ENCODE measurements around the gene AGPAT3. TPM values are rescaled to one million over a fixed set of nuclear protein-coding genes. Genes with fewer than 3 reads are reported as not detected.
"Not testable (repeated sequence)": the region's sequence is repeated elsewhere in the genome, so short reads cannot be mapped to it uniquely, and the experiment has no call there.

The AGPAT3 gene
- total RNA-seq, 2 experiments from 2014 or later = 66.7 to 69.0 TPM

DNA sequence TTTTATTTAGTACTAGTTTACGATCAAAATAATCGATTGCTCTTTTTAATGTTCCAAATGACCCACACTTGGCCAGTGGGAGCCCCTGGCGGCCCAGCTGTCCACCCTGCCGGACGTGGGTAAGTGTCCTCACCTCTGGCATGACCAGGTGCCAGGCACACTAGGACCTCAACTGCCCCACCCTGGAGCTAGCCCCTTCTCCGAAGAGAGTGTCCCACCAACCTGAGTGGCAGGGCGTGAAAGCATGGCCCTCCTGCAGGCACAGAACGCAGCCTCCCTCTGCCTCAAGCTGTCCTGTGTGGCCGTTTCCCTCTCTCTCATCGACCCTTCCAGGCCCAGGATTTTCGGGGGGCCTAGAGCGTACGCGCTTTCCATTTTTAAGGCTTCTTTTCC is 32.9 kb upstream of the AGPAT3 start:
- ChIA-PET POLR2A (no interaction called here), CTCF (no interaction called here)

DNA sequence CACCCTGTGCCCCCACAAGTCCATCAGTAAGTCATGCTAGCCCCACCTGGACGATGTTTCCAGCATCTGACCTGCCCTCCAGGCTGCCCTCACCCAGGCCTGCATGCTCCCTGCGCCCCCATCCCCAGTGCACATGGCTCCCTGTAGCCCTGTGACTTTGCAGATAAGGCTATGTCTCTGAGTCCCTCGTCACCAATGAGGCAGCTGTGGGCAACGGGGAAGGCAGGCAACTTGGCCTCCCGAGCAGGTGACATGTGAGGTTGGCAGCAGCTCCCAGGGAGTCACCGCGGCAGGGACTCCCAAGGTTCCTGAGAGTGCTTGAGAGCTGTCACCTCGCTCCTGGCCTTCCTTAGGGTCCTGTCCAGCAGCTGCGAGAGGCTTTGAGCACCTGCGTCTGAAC is 32.4 kb upstream of the AGPAT3 start:
- ChIA-PET POLR2A (no interaction called here), CTCF (no interaction called here)

DNA sequence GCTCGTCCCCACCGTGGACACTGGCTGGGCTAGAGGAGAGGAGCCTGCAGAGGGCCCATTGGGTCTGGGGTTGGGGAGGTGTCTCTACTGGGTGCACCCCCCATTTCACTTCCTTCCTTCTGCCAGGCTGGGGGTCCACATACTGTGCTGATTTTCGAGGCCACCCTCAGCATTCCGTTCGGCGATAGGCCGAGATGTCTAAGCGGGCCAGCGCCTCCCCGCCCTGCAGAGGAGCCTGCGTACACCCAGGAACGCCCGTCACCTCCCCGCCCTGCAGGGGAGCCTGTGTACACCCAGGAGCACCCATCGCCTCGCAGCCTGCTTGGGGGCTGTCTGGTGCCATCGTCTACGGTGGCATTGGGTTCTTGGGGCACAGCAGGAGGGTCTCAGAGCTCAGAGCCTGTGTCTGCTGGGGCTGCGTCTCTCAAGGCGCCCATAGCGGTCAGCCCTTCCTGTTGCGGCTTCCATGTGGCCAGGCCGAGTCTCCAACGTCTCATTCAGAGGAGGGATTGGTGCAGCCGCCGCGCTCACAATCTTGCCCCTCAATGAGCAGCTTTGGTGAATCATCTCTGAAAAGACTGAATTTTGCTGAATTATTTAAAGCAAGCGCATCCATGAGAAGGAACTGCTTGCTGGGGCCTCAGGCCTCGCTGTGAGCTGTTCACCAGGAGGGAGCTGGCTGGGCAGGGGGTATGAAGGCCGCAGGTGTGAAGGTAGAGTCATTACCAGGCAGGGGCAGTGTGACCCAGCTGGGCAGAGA is 30.7 kb upstream of the AGPAT3 start:
- ChIA-PET CTCF (no interaction called here), POLR2A (no interaction called here)

DNA sequence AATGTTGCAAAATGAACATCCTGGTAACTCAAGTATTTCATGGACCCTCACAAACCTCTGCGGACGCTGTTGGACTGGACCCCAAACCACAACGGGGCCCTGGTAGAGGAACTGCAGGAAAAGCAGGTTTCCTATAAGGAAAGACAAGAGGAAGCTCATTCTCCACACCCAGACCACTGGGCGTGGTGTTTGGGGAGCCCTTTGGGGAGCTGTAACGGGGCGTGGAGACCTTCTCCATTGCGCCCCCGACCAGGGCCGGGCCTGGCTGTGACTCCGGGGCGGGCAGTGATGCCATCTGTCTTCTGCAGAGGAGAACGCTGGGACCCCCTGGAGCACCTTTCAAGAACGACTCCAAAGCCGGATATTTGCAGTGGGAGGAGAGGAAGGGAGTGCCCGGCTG is 30.0 kb upstream of the AGPAT3 start:
- POLR2A ChIA-PET = no interaction called here
- CTCF ChIA-PET = no interaction called here

DNA sequence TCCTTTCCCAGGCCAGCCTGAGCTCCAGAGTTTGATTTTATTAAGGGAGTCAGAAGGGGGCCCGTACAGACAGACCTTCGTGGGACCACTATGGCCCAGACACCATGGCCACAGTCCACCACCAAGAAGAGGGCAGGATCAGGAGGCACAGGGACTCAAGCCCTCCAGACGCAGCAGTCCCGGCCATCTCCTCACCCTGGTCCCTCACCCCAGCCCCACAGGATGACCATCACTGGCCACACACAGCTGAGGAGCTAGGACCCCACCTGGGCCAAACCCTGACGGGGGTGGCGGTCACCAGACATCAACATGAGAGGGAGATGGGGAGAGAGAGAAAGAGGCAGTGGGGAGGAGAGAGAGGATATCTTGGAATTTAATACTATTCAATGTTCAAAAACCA is 29.2 kb upstream of the AGPAT3 start:
- POLR2A ChIA-PET = no interaction called here
- CTCF ChIA-PET = no interaction called here

DNA sequence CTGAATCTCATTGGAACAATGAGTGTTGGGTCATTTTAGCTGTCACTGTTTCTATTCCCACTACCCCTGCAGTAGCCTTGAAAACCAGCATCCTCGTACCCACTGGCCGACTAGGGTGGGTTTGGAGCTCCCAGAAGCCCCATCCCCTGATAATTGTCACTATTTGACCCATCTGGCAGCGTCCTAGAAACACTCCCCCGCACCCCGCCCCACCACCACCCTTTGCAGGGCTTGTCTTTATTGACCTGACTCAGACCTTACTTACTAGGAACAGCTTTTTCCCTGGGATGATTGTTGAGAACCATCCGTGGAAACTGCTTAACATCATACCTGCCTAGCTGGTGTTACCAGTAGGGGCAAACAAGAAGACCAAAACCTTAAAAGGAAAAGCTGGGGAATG is 28.4 kb upstream of the AGPAT3 start:
- CTCF ChIA-PET = no interaction called here
- POLR2A ChIA-PET = no interaction called here

DNA sequence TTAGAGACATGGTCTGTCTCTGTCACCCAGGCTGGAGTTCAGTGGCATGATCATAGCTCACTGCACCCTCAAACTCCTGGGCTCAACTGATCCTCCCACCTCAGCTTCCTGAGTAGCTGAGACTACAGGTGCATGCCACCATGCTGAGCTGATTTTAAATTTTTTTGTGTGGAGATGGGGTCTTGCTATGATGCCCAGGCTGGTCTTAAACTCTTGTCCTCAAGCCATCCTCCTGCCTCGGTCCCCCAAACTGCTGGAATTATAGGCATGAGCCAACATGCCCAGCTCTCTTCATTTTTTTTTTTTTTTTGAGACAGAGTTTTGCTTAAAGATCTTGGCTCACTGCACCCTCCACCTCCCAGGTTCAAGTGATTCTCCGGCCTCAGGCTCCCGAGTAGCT is 24.8 kb upstream of the AGPAT3 start:
- POLR2A ChIA-PET = no interaction called here
- CTCF ChIA-PET = no interaction called here

DNA sequence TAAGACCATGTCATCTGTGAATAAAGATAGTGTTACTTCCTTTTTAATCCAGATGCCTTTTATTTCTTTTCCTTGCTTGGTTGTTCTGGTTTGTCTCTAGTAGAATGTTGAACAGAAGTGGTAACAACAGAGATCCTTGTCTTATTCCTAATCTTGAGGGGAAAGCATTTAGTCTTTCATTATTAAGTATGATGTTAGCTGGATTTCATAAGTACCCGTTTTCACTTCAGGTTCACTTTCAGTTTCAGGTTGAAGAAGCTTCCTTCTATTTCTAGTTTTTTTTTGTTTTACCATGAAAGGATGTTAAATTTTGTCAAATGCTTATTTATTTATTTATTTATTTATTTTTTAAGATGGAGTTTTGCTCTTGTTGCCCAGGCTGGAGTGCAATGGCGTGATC is 22.3 kb upstream of the AGPAT3 start:
- ChIA-PET CTCF (interaction anchor here (0.9 kb wide), 1 partner anchor 21 kb away, joined by 4 read pairs; no protein-coding TSS in a partner anchor), POLR2A (no interaction called here)

DNA sequence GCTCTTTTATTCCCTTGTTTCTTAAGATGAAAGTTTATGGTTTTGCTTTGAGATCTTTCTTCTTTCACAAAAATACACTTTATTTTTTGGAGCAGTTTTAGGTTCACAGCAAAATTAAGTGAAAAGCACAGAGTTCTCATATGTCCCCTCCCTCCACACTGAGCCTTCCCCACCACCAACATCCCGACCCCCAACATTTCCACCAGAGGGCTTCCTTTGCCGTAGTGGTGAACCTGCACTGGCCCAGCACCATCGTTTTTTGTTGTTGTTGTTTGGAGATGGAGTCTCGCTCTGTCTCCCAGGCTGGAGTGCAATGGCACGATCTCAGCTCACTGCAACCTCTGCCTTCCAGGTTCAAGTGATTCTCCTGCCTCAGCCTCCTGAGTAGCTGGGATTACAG is 20.1 kb upstream of the AGPAT3 start:
- CTCF ChIA-PET = interaction anchor here (0.9 kb wide), 1 partner anchor 18 kb away, joined by 6 read pairs; no protein-coding TSS in a partner anchor

DNA sequence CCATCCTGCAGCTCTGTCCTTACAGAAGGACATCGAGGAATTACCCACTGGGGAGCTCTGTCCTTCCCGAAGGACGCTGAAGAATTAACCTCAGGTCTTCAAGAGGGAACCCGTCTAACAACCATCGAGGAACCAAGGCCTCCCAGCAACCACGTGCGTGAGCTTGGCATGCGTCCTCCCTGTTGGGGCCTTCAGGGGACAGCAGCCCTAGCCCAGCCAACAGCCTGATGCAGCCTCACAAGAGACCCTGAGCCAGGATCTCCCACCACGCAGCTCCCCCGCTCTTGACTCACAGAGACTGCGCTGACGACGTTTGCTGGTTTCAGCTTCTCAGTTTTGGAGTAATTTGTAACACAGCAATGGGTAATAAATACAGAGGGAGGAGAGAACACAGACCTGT is 19.6 kb upstream of the AGPAT3 start:
- ChIA-PET POLR2A (no interaction called here), CTCF (interaction anchor here (0.9 to 1.2 kb wide), 2 partner anchors 18 to 93 kb away, joined by 3 to 6 read pairs; no protein-coding TSS in a partner anchor)

More for the DNA sequence above, 20.1 kb upstream of the AGPAT3 start:
- POLR2A ChIA-PET = not testable (repeated sequence)

DNA sequence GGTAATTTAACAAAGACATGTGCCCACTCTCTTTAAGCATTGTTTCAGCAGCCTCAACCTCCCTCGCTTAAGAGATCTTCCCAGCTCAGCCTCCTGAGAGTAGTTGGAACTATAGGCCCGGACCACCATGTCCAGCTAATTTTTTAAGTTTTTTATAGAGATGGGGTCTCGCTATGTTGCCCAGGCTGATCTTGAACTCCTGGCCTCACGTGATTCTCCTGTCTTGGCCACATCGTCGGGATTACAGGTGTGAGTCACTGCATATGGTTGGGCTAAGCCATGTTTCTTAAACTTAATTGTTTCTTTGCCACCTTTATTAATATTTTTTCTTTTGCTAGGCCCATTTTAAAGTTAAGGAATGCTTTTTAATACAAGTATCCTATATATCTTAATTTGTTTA is 18.6 kb upstream of the AGPAT3 start:
- CTCF ChIA-PET = interaction anchor here (1.2 kb wide), 1 partner anchor 92 kb away, joined by 3 read pairs; no protein-coding TSS in a partner anchor
- POLR2A ChIA-PET = no interaction called here

DNA sequence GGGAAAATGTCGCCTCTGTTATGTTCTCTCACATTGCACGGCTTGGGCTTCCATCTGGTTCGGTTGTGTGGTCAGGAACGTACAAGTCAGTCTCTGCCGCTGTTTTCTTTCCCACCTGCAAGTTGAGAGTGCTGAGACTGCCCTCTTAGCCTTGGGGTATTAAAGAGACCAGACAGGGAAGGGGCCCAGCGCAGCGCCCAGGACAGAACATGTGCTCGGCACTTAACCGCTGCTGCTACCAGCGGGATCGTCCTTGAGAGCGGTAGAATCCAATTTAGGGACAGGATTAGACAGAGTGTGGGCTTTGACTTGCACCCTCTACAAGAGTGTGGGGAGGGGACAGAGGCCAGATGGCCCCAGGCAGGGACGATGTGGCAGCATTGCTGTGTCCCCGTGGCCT is 17.7 kb upstream of the AGPAT3 start:
- POLR2A ChIA-PET = no interaction called here
- CTCF ChIA-PET = interaction anchor here (1.5 kb wide), 1 partner anchor 92 kb away, joined by 3 read pairs; no protein-coding TSS in a partner anchor

DNA sequence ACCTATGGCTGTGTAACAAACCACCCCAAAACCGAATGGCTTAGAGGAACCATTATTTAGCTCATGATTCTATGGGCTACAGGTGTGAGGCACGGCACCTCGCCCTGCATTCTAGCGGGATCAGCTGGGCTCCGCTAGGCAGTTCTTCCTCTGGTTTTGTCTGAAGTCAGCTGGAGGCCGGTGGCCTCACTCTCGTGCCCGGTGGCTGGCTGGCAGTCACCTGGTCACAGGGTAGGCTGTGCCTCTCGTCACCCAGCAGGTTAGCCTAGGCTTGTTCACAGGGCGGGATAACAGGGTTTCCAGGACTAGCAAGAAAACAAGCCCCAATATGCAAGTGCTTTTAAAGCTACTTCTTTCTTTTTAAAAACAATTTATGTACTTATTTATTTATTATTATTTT is 16.3 kb upstream of the AGPAT3 start:
- ChIA-PET POLR2A (no interaction called here), CTCF (interaction anchor here (1.3 to 1.5 kb wide), 2 partner anchors 38 to 91 kb away, joined by 3 read pairs; no protein-coding TSS in a partner anchor)

DNA sequence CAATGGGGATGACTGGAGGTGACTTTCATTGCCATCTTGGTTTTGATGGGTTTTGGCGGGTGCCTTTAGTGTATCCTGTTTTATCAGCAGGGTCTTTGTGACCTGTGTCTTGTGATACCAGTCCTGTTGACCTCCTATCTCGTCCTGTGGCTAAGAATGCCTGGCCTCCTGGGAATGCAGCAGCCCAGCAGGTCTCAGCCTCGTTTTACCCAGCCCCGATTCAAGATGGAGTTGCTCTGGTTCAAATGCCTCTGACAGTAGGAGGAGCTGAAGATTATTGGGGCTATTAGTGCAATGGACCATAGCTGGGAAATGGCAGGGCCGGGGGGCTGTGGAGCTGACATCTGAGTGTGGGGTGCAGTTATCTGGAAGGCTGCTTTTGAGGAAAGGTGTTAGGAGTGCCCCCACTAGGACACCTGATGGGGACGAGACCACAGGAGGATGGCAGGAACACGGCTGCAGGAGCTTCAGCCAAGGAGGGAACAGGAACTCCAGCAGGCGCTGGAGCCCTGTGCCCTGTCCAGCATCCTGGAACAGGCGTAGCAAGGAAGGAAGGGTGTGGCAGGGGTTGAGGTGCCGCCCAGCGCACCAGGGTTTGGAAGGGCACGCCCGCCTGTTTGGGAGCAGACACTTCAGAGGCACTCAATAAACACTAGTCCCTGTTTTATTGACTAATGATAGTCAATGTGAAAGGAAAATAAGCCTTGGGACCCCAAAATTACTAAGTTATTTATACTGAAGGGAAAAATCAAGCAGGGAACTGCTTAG is 15.3 kb upstream of the AGPAT3 start:
- ChIA-PET POLR2A (no interaction called here), CTCF (no interaction called here)

DNA sequence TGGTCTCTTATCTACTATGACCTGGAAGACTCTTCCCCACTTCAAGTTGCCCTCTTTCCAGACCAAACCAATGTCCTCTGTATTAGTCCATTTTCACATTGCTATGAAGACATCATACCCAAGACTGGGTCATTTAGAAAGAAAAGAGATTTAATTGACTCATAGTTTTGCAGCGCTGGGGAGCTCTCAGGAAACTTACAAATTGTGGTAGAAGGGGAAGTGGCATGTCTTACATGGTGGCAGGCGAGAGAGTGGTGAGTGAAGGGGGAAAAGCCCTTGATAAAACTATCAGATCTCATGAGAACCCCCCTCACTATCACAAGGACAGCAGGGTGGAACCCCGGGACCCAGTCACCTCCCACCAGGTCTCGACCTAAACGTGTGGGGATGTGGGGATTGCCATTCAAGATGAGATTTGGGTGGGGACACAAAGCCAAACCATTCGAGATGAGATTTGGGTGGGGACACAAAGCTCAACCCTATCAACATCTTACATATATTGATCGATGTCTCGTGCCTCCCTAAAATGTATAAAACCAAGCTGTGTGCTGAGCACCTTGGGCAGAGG is 14.2 kb upstream of the AGPAT3 start:
- ChIA-PET POLR2A (no interaction called here), CTCF (no interaction called here)

DNA sequence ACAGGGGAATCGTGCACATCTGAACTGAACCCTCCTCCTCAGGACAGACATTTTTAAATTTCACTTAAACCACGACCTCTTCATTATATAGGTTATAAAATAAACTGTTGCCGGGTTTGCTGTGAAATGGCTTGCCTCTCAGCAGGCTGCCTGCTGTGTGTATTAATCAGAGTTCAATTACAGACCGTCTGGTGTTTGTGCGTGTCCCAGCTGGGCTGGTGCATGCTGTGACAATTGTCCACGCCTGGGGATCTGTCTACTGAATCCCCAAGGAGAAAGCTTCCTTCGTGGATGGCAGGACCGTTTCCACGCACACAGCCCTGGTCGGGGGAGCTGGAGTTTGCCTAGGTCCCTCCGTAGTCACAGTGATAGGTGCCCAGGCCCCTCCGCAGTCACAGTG is 13.4 kb upstream of the AGPAT3 start:
- ChIA-PET CTCF (interaction anchor here (1.1 kb wide), 1 partner anchor 124 kb away, joined by 4 read pairs; no protein-coding TSS in a partner anchor), POLR2A (no interaction called here)

DNA sequence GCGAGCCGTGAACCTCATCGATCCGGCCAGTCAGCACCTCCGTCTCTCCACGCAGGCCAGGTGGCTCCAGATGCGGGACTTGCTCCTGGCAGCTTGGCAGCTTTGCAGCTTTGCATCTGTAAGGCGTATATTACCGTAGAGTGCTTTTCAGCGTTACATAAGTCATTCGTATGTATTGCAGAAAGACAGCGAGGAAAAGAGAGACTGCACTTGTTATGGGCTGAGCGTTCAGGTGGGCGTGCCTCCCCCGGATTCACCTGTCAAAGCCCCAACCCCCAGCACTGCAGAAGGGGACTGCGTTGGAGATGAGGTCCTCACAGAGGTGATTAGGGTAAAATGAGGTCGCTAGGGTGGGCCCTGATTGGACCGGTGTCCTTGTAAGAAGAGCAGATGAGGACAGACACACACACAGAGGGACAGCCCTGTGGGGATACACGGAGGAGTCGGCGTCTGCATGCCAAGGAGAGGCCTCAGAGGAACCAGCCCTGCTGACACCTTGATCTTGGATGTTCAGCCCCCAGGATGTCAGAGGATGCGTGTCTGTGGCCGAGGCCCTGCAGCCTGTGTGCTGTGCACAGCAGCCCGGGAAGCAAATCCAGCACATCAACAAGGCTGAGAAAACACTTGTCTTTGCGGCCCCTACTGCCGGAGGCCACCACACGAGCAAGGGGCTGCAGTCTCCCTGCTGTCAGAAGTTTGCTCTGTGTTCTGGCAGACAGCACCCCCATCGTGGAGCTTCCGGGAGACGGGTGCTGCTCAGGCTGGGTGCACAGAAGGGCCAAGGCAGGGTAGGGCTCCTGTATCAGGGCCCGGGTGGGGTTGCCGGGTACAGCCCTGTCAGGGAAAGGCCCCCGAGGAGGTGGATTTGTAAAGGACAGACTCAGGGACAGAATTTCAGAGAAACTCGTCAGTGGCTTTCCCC is 10.9 kb upstream of the AGPAT3 start:
- CTCF ChIA-PET = no interaction called here
- POLR2A ChIA-PET = interaction anchor here (0.6 kb wide), 1 partner anchor 148 kb away, joined by 4 read pairs; no protein-coding TSS in a partner anchor

DNA sequence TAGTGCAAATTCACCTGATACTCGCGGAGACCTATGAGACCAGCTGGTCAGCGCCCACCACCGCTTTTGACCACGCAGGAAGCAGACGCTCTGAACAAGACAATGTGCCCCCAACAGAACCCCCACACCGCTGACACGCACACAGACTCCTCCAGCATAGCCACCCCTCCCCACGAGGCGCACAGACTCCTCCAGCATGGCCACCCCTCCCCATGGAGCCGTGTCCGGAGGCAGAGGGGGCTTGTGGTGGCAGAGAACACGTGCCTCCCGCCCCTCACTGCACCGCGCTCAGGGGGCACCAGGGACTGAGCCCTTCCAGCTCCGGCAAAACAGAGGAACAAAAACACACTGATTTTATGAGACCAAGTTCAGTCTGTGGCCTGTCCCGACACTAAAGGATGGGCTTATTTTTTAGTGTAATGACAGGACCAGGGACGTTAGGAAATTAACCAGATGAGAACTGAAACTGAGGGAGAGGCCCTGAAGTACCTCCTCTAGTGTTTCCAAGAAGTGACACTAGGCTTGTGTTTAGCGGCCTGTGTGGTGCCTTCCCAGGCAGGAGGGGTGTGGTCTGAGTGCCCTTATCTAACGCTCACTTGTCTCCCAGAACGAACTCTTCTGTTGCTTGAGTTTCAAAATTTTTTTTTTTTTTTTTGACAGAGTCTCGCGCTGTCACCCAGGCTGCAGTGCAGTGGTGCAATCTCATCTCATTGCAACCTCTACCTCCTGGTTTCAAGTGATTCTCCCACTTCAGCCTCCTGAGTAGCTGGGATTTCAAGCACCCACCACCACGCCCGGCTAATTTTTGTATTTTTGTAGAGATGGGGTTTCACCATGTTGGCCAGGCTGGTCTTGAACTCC is 10.0 kb upstream of the AGPAT3 start:
- ChIA-PET POLR2A (interaction anchor here (0.7 kb wide), 1 partner anchor 92 kb away, joined by 4 read pairs; no protein-coding TSS in a partner anchor), CTCF (interaction anchor here (0.7 kb wide), 1 partner anchor 29 kb away, joined by 3 read pairs; no protein-coding TSS in a partner anchor)

Measured in activated CD8-positive, alpha-beta memory T cell treated with anti-CD3 and anti-CD28 coated beads for 36 hours (primary cell).